HFF-Myc (cell line): Measurements from ENCODE around the gene GJE1.
A peak's percentile ranks its signal among the peaks of the same experiment; 100 is the strongest.
"Not testable (repeated sequence)": the region's sequence is repeated elsewhere in the genome, so short reads cannot be mapped to it uniquely, and the experiment has no call there.

Source experiments
- DNase-seq: peaks from one replicate; pipeline ENCODE4 v3.0.0-alpha.2; 2011; ENCODE audit warnings: low read depth; ENCODE audit errors: extremely low read depth
- H3K4me3 ChIP-seq: replicated peaks from 2 replicates; pipeline ENCODE4 v1.5.1; 2011; ENCODE audit warnings: low read depth, mild to moderate bottlenecking, control low read depth, low read length
- TF ChIP-seq, protein P1 (sequence below): IDR thresholded peaks from 2 replicates; pipeline ENCODE4 v1.5.1; 2012; ENCODE audit warnings: mild to moderate bottlenecking, low read depth, low read length, control low read depth; ENCODE audit errors: missing control alignments

Gene GJE1, protein sequence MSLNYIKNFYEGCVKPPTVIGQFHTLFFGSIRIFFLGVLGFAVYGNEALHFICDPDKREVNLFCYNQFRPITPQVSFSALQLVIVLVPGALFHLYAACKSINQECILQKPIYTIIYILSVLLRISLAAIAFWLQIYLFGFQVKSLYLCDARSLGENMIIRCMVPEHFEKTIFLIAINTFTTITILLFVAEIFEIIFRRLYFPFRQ

DNA sequence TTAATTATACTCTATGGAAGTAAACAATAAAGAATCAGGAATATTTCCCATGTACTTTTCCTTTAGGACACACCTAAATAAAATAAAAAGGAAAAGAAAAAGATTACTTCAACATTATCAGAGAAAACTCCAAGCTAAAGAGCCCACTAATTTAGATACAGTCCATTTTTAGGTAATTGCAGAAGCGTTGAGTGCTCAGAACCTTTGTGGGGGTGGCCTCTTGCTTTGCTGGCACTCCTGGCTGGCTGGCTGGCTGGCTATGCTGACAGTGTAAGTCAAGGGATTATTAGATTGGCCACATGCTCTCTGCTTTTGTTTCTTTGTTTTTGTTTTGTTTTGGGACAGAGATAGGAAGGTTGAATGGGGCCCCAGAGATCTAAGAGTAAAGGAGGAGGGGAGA is at the start of gene GJE1:
Gene GJE1 (plus strand): TSS at position 301 of the 400 bp plus-strand sequence. CDS start 234 bp downstream, outside the sequence.
- no peak for DNase-seq
- TF ChIP-seq, protein P1, sequence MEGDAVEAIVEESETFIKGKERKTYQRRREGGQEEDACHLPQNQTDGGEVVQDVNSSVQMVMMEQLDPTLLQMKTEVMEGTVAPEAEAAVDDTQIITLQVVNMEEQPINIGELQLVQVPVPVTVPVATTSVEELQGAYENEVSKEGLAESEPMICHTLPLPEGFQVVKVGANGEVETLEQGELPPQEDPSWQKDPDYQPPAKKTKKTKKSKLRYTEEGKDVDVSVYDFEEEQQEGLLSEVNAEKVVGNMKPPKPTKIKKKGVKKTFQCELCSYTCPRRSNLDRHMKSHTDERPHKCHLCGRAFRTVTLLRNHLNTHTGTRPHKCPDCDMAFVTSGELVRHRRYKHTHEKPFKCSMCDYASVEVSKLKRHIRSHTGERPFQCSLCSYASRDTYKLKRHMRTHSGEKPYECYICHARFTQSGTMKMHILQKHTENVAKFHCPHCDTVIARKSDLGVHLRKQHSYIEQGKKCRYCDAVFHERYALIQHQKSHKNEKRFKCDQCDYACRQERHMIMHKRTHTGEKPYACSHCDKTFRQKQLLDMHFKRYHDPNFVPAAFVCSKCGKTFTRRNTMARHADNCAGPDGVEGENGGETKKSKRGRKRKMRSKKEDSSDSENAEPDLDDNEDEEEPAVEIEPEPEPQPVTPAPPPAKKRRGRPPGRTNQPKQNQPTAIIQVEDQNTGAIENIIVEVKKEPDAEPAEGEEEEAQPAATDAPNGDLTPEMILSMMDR = no peak
- H3K4me3 ChIP-seq = no peak within 1 kb of the TSS

DNA sequence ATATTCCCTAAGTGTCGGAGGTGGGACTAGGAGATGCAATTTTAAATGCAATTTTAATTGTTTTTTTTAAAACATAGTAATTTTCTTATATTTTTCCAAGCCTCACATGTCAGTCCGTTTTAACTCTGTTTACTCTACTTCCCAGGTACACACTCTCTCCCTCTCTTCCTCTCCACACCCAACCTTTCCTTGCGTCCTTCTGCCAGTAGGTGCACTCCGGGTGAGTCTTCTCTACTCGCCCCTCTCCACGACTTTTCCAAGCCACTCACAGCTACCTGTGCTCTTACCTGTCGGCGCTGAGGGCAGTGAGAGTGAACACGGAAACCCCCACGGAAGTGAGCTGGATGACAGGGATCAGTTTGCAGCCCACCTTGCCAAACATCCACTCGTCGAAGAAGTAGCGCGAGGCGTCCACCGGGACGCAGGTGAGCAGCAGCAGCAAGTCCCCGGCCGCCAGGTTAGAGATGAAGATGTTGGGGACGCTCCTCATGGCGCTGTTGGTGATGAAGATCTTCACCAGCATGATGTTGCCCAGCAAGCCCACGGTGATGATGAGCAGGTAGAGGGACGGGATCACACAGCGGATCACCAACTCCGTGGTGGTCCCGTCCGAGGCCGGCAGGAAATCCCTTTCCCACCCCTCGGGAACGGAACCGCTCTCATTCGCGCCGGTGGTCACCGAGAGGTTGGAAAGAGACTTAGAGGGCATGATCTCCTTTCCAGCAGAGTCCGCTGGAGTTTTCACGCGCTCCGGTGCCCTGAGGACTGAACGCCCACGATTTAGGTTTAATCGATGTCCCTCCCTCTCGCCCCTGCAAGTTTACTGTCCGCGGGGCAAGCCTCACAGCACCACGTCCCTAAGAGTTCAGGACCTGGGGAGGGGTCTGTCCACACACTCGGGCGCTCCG is 44.5 kb upstream of the GJE1 start:
- H3K4me3 ChIP-seq = no peak overlapping the region
- TF ChIP-seq, protein P1 = no peak
- no peak for DNase-seq

DNA sequence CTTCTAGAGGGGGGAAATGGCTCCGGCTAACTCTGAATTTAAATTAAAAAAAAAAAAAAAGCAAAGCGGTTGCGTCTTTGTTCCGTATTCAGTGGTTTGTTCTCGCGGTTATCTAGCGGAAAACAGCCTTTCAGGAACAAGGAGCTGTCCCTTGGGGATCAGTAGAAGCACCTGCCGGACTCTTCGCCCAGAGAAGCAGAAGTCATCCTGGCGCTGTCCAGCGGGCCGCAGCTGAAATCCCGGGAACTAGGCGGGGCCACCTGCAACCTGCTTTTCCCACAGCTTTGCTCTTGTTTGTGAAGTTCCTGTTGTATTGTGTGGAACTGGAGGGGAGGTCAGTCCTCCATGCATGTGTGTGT is 43.9 kb upstream of the GJE1 start:
- DNase-seq = no peak
- no peak overlapping the region for H3K4me3 ChIP-seq
- TF ChIP-seq, protein P1 = no peak

DNA sequence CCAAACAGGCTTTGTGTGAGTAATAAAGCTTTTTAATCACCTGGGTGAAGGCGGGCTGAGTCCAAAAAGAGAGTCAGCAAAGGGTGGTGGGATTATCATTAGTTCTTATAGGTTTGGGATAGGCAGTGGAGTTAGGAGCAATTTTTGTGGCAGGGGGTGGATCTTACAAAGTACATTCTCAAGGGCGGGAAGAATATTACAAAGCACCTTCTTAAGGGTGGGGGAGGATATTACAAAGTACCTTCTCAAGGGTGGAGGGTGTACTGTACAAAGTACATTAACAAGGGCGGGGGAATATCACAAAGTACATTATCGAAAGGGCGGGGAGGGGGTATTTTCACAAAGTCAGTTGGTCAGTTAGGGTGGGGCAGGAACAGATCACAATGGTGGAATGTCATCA is 27.9 kb upstream of the GJE1 start:
- H3K4me3 ChIP-seq, DNase-seq: not testable (repeated sequence)

DNA sequence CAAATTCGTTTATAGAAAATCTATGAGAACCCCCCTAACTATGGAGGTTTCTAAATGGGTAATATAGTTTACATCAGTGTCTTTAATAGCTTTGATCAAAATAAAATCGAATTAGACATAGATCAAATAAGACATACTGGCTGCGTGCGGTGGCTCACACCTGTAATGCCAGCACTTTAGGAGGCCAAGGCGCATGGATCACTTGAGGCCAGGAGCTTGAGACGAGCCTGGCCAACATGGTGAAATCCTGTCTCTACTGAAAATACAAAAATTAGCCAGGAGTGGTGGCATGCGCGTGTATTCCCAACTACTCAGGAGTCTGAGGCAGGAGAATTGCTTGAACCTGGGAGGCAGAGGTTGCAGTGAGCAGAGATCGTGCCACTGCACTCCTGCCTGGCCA is 21.9 kb upstream of the GJE1 start:
- H3K4me3 ChIP-seq, DNase-seq: not testable (repeated sequence)

DNA sequence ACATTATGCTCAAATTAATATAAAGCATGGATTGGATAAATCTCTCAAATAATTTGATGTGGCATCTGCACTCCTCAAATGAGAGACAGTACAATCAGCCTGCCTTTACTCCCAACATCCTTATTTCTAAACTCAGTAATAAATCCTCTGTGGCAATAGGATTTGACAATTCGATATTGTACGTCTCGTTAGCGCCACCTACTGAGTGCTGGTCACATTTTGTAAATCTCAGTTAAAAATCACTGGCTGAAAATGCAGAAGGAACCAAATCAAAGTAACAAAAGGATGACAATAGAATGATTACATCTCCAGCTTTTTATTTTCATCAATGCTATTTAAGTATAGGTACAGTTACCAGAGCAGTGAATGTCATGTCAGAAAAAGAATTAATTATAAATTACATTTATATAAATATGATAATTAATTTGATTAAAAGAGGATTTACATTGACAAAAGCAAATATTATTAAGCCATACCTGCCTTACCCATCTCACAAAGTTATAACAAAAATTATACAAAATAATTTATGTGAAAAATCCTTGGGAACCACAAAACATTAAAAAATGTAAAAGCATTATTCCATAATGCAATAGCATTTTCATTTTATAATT is 20.2 kb upstream of the GJE1 start:
- TF ChIP-seq, protein P1 = peak; percentile 64
- DNase-seq = peak; percentile 61
- H3K4me3 ChIP-seq = no peak overlapping the region

DNA sequence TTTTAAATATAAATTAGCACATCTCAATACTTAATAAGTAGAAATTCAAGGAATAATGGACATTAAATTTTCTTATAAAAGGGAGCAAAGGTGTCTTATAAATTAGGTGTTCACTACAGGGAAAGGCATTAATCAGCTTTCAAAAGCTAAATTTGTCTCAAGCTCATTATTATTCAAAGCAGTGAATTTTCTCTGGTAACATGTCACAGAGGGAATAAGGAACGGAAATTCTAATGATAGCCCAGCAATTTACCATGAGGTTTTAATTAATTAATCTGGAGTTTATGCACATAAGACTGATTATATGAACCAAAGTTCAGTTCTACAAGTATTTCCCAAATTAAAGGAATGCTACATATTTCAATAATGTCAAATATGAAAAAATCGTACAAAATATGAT is 15.4 kb upstream of the GJE1 start:
- H3K4me3 ChIP-seq = no peak overlapping the region
- TF ChIP-seq, protein P1 = no peak
- DNase-seq = no peak
